ENCODE results near the gene TMBIM4. TPM values are rescaled to one million over a fixed set of nuclear protein-coding genes. Genes with fewer than 3 reads are reported as not detected.
"Not testable (repeated sequence)": the region's sequence is repeated elsewhere in the genome, so short reads cannot be mapped to it uniquely, and the experiment has no call there.

TMBIM4 gene, protein sequence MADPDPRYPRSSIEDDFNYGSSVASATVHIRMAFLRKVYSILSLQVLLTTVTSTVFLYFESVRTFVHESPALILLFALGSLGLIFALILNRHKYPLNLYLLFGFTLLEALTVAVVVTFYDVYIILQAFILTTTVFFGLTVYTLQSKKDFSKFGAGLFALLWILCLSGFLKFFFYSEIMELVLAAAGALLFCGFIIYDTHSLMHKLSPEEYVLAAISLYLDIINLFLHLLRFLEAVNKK
- 10 to 100 TPM; 80.5 to 82.8 TPM for total RNA-seq

GRCh38 chr12:66169221-66170170 lies at the start of gene TMBIM4:
Gene TMBIM4 (minus strand): TSS chr12:66169996. CDS start chr12:66169951, 45 bp downstream.
- Mint-ChIP-seq H3K4me3 (peak within 1 kb of the TSS; percentile 89), H3K36me3 (ENCODE audit: low read depth) (peaks cover 49% of the 10 kb centered on the region), H3K4me1 (peaks cover 46% of the 10 kb centered on the region), H3K9me3 (peaks cover 15% of the 10 kb centered on the region), H3K27ac (peak within 1 kb of the TSS; percentile 99), H3K27me3 (no peaks in the 10 kb centered on the region)
- ChIA-PET POLR2A (interaction anchor here (0.6 to 2.8 kb wide), 23 partner anchors 9 to 1100 kb away, joined by 3 to 86 read pairs (median 7); partner anchors contain the start of genes CAND1, HELB, IRAK3 and LEMD3), CTCF (interaction anchor here (0.7 to 2.7 kb wide), 11 partner anchors 10 to 134 kb away, joined by 3 to 18 read pairs (median 4); partner anchors contain the start of gene LLPH)
- DNase-seq: peak; percentile 89

DNA sequence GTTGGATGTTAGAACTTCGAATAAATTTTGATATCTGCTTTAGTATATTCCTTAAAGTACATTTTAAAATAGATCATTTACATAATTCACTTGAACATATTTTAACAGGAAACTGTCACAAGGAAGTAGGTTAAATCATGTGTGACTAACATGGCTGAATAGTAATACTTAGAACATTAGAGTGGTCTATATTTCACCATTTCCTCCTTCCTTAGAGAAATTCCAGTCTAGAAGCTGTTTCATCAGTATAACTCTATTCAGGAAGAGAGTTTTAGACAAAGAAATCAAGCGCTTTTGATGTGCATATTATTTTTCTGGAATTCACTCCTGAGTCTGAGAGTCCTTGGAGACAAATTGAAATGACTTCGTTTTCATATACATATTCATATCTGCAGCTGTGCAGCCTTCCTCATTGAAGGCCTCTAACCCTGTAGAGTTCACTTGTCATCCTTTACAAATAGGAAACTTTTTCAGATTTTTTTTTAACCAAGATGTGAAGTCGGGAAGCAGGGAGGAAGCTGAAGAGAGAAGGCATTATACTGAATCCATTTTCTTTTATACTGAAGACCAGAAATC lies 47.6 kb upstream of the TMBIM4 start:
- peaks cover 12% of the 10 kb centered on the region for H3K27me3 Mint-ChIP-seq
- H3K4me1 Mint-ChIP-seq: no peaks in the 10 kb centered on the region
- H3K9me3 Mint-ChIP-seq: peaks cover 4% of the 10 kb centered on the region
- H3K4me3 Mint-ChIP-seq: no peak overlapping the region
- DNase-seq: no peak
- peaks cover 10% of the 10 kb centered on the region for H3K36me3 Mint-ChIP-seq (ENCODE audit: low read depth)
- H3K27ac Mint-ChIP-seq: no peak overlapping the region
- ChIA-PET POLR2A (no interaction called here), CTCF (no interaction called here)

GRCh38 chr12:66213011-66213410 lies 43.2 kb upstream of the TMBIM4 start:
- H3K4me1 Mint-ChIP-seq; DNase-seq; H3K4me3 Mint-ChIP-seq; H3K27ac Mint-ChIP-seq; CTCF ChIA-PET; H3K36me3 Mint-ChIP-seq (ENCODE audit: low read depth); H3K9me3 Mint-ChIP-seq; POLR2A ChIA-PET: not testable (repeated sequence)
- H3K27me3 Mint-ChIP-seq: peaks cover 25% of the 10 kb centered on the region

DNA sequence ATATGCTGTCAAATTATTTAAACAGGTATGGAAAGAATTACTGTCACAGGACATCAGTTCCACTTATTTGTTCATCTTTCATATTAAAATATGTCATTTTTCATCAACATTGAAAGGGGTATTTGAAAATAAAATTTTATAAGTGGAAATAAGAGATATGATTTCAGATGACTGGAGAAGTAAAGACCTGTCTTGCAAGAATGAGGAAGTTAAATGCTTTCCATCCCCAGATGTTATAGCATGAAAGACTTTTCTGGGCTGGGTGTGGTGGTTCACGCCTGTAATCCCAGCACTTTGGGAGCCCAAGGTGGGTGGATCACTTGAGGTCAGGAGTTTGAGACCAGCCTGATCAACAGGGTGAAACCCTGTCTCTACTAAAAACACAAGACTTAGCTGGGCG lies 41.8 kb upstream of the TMBIM4 start:
- H3K27ac Mint-ChIP-seq; H3K4me3 Mint-ChIP-seq; H3K9me3 Mint-ChIP-seq; H3K4me1 Mint-ChIP-seq; H3K36me3 Mint-ChIP-seq (ENCODE audit: low read depth); POLR2A ChIA-PET; CTCF ChIA-PET; DNase-seq: not testable (repeated sequence)
- peaks cover 29% of the 10 kb centered on the region for H3K27me3 Mint-ChIP-seq

- H3K27me3 Mint-ChIP-seq: peaks cover 27% of the 10 kb centered on the region
- H3K27ac Mint-ChIP-seq: no peak overlapping the region
- CTCF ChIA-PET: no interaction called here
- POLR2A ChIA-PET: no interaction called here
- H3K36me3 Mint-ChIP-seq (ENCODE audit: low read depth): peaks cover 4% of the 10 kb centered on the region
- DNase-seq: no peak
- H3K9me3 Mint-ChIP-seq: no peaks in the 10 kb centered on the region
- H3K4me3 Mint-ChIP-seq: no peak overlapping the region
- H3K4me1 Mint-ChIP-seq: no peaks in the 10 kb centered on the region
Observed at GRCh38 chr12:66210840-66211239, 41.0 kb upstream of the TMBIM4 start.

DNA sequence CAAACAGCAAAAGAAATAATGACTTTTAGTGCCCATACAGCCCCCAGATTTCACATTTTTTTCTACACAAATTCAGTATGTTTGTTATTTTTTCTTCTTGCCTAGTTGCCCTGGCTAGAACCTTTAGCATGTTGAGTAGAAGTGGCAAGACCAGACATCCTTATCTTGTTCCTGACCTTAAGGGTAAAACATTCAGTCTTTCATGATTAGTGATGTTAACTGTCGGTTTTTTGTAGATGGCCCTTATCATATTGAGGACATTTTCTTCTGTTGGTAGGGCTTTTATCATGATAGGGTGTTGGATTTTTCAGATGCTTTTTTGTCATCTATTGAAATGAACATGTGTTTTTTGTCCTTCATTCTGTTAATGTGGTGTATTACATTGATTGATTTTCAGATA lies 36.3 kb upstream of the TMBIM4 start:
- Mint-ChIP-seq H3K27me3 (peaks cover 24% of the 10 kb centered on the region), H3K36me3 (ENCODE audit: low read depth) (no peaks in the 10 kb centered on the region), H3K4me3 (no peak overlapping the region), H3K9me3 (no peaks in the 10 kb centered on the region), H3K4me1 (peaks cover 8% of the 10 kb centered on the region), H3K27ac (no peak overlapping the region)
- POLR2A ChIA-PET: no interaction called here
- DNase-seq: no peak
- CTCF ChIA-PET: no interaction called here

DNA sequence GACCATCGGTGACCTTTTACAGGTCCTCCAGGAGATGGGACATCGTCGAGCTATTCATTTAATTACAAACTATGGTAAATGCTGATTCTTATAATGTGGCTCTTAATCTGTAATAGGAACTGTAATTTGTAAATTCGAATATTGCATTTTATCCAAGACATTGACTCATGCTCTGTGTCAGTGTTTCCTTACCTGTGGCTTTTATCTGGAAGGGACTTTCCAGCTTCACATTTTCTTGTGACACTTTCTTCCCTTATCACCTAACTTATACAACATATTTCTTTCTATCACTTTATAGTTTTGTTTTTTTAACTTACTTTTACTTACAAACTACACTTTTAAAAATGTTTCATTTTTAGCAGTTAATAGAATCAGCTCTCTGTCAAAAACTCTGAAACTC lies 34.0 kb upstream of the TMBIM4 start:
- no peak for DNase-seq
- POLR2A ChIA-PET: interaction anchor here (2.7 kb wide), 1 partner anchor 34 kb away, joined by 10 read pairs; the partner anchor contains the start of gene TMBIM4
- no peak overlapping the region for H3K27ac Mint-ChIP-seq

GRCh38 chr12:66199831-66200509 lies 30.2 kb upstream of the TMBIM4 start:
- POLR2A ChIA-PET: no interaction called here
- Mint-ChIP-seq H3K4me1 (peaks cover 20% of the 10 kb centered on the region), H3K9me3 (peaks cover 8% of the 10 kb centered on the region), H3K36me3 (ENCODE audit: low read depth) (peaks cover 2% of the 10 kb centered on the region), H3K27me3 (peaks cover 6% of the 10 kb centered on the region), H3K4me3 (no peak overlapping the region), H3K27ac (no peak overlapping the region)
- DNase-seq: no peak
- CTCF ChIA-PET: no interaction called here

More for the DNA sequence above, 34.0 kb upstream of the TMBIM4 start:
- H3K4me1 Mint-ChIP-seq: peaks cover 8% of the 10 kb centered on the region
- H3K4me3 Mint-ChIP-seq: no peak overlapping the region
- peaks cover 12% of the 10 kb centered on the region for H3K27me3 Mint-ChIP-seq
- CTCF ChIA-PET: interaction anchor here (0.6 kb wide), 2 partner anchors 28 to 916 kb away, joined by 3 read pairs; no protein-coding TSS in a partner anchor
- H3K9me3 Mint-ChIP-seq: peaks cover 8% of the 10 kb centered on the region
- no peaks in the 10 kb centered on the region for H3K36me3 Mint-ChIP-seq (ENCODE audit: low read depth)

DNA sequence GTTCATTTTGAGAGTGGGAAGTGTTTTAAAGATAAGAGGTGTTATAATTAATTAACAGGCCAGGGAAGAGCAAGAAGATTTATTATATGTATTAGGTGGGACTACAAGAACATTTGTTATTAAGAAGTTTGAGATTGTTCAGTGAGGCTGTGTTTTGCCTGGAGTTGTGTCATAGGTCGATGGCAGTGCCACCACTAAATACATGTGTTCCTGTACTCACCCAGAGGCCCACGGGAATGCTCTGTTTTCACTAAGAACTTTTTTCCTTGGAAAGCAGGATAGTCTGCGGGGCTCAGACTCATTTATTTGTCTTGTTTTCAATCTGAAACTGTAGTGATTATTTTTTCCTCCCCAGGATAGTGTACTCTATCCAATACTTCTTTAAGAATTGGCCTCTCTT lies 29.3 kb upstream of the TMBIM4 start:
- DNase-seq: no peak
- Mint-ChIP-seq H3K4me1 (peaks cover 18% of the 10 kb centered on the region), H3K9me3 (peaks cover 8% of the 10 kb centered on the region), H3K36me3 (ENCODE audit: low read depth) (peaks cover 3% of the 10 kb centered on the region), H3K27ac (no peak overlapping the region), H3K4me3 (no peak overlapping the region), H3K27me3 (peaks cover 10% of the 10 kb centered on the region)
- CTCF ChIA-PET: no interaction called here
- POLR2A ChIA-PET: no interaction called here

DNA sequence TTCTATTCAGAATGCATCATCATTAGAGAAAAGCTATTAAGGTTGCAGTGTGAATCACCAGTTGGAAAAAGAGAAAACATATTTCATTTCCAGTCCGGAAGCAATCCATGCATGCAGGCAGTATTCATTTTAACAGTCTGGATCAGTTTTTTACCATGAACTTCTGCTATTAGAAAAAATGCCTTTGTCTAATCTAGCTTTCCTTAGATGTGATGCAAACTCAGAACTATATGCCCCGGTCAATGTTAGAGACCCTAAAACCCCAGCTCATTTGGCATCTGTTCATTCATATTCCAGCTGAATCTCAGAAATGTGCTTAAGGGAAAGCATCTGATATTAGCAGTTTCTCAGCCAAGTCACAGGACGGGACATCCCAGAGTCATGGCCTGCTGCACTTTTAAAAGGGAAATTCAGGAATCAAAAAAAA lies 27.7 kb upstream of the TMBIM4 start:
- ChIA-PET POLR2A (no interaction called here), CTCF (interaction anchor here (1.1 to 1.3 kb wide), 2 partner anchors 28 to 37 kb away, joined by 3 to 5 read pairs; no protein-coding TSS in a partner anchor)
- no peak overlapping the region for H3K4me3 Mint-ChIP-seq
- peaks cover 11% of the 10 kb centered on the region for H3K4me1 Mint-ChIP-seq
- H3K27me3 Mint-ChIP-seq: peaks cover 14% of the 10 kb centered on the region
- peaks cover 8% of the 10 kb centered on the region for H3K9me3 Mint-ChIP-seq
- H3K27ac Mint-ChIP-seq: no peak overlapping the region
- H3K36me3 Mint-ChIP-seq (ENCODE audit: low read depth): peaks cover 3% of the 10 kb centered on the region
- no peak for DNase-seq

DNA sequence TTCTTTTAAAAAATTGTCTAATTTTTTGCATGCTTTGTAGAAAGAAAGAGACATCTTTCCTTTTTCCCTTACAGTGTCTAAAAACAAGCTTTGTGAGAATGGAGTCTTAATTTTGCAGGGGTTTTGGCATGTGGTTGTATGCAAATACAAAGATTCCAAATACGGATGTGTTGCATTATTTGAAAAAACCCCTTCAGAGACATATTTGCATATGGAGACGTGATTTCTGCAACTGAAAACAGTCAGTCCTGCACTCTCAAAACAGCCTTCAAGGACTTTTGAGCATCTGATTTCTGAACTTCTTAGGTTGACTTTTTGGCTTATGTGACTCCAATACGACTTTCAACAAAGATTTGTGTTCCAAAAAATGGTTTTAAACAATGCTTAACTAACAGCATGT lies 27.0 kb upstream of the TMBIM4 start:
- no peak overlapping the region for H3K4me3 Mint-ChIP-seq
- H3K9me3 Mint-ChIP-seq: peaks cover 8% of the 10 kb centered on the region
- ChIA-PET POLR2A (interaction anchor here (1.2 to 1.8 kb wide), 2 partner anchors 27 to 66 kb away, joined by 3 to 11 read pairs; partner anchors contain the start of genes LLPH and TMBIM4), CTCF (interaction anchor here (1.3 kb wide), 1 partner anchor 38 kb away, joined by 5 read pairs; no protein-coding TSS in a partner anchor)
- peak overlapping the region; percentile 33 for H3K27ac Mint-ChIP-seq
- DNase-seq: no peak
- H3K27me3 Mint-ChIP-seq: peaks cover 13% of the 10 kb centered on the region
- peaks cover 11% of the 10 kb centered on the region for H3K4me1 Mint-ChIP-seq
- H3K36me3 Mint-ChIP-seq (ENCODE audit: low read depth): peaks cover 3% of the 10 kb centered on the region

- Mint-ChIP-seq H3K9me3 (peaks cover 4% of the 10 kb centered on the region), H3K4me3 (no peak overlapping the region), H3K27me3 (peaks cover 28% of the 10 kb centered on the region), H3K4me1 (peaks cover 11% of the 10 kb centered on the region), H3K27ac (no peak overlapping the region), H3K36me3 (ENCODE audit: low read depth) (peaks cover 3% of the 10 kb centered on the region)
- ChIA-PET POLR2A (no interaction called here), CTCF (no interaction called here)
- DNase-seq: no peak
Observed at GRCh38 chr12:66195242-66195641, 25.4 kb upstream of the TMBIM4 start.
